ENCODE results near the gene CCDC71.

DNA sequence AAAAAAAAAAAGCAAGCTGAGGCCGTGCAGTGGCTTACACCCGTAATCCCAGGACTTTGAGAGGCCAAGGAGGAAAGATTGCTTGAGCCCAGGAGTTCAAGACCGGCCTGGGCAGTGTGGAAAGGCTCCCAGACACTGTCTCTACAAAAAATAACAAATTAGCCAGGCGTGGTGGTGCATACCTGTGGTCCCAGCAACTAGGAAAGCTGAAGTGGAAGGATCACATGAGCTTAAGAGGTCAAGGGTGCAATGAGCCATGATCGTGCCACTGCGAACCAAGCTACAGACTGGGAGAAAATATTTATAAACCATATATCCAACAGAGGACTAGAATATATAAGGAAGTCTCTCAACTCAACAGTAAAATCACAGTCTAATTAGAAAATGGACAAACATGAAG, 15.2 kb upstream of the CCDC71 start:
- TF ChIP-seq SNAI2 (CRISPR knock-in tag; IDR thresholded peaks at IDR 0.05), result no peak
- no peak for TF ChIP-seq ESRRG (CRISPR knock-in tag; IDR thresholded peaks at IDR 0.05)
- TF ChIP-seq ZFP3 (CRISPR knock-in tag; IDR thresholded peaks at IDR 0.05), result no peak
- no peak for TF ChIP-seq ZNF8 (CRISPR knock-in tag; IDR thresholded peaks at IDR 0.05)
- TF ChIP-seq ZNF70 (CRISPR knock-in tag; IDR thresholded peaks at IDR 0.05), result no peak
- TF ChIP-seq TOX (CRISPR knock-in tag; IDR thresholded peaks at IDR 0.05; ENCODE audit: borderline replicate concordance), result no peak
- TF ChIP-seq PATZ1 (CRISPR knock-in tag; IDR thresholded peaks at IDR 0.05; ENCODE audit: borderline replicate concordance), result no peak
- TF ChIP-seq, protein P1, sequence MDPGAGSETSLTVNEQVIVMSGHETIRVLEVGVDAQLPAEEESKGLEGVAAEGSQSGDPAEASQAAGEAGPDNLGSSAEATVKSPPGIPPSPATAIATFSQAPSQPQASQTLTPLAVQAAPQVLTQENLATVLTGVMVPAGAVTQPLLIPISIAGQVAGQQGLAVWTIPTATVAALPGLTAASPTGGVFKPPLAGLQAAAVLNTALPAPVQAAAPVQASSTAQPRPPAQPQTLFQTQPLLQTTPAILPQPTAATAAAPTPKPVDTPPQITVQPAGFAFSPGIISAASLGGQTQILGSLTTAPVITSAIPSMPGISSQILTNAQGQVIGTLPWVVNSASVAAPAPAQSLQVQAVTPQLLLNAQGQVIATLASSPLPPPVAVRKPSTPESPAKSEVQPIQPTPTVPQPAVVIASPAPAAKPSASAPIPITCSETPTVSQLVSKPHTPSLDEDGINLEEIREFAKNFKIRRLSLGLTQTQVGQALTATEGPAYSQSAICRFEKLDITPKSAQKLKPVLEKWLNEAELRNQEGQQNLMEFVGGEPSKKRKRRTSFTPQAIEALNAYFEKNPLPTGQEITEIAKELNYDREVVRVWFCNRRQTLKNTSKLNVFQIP (CRISPR knock-in tag; IDR thresholded peaks at IDR 0.05; ENCODE audit: borderline replicate concordance, low read depth), result no peak
- no peak for TF ChIP-seq OSR1 (CRISPR knock-in tag; IDR thresholded peaks at IDR 0.05)
- no peak for TF ChIP-seq CSRNP3 (CRISPR knock-in tag; IDR thresholded peaks at IDR 0.05)
- no peak for TF ChIP-seq ZC3H10 (CRISPR knock-in tag; IDR thresholded peaks at IDR 0.05)

Measured in SK-N-SH treated with all-trans-retinoic acid at 6 μM for 48 hours (cell line).